IMR-90 (cell line): ENCODE measurements around the gene AMD1. TPM values are rescaled to one million over a fixed set of nuclear protein-coding genes. Genes with fewer than 3 reads are reported as not detected.

Source experiments
- ATAC-seq: fragments of 200-7000 bp; cut with Tn5 transposase; 2 replicates; pipeline ENCODE4 v1.9.1; 2020; ENCODE audit warnings: low read depth, mild to moderate bottlenecking, moderate library complexity
- BruUV-seq: library from RNA; stranded (reverse); fragments of 400-500 nt; replicated peaks from 2 replicates; lab custom pipeline; 2021; lab: Mats Ljungman, UMichigan
- CTCF ChIA-PET: fragments of 300-600 bp; formaldehyde crosslinking; extraction: SDS; loops from one replicate; lab custom pipeline; 2021; ENCODE audit warnings: antibody characterized with exemption; lab: Yijun Ruan, JAX
- POLR2A ChIA-PET: fragments of 300-600 bp; sonication (Branson Sonifier 250); formaldehyde crosslinking; loops from one replicate; lab custom pipeline; 2022; ENCODE audit warnings: antibody characterized with exemption; ENCODE audit not compliant: unreplicated experiment; lab: Charles Lee
- DNase-seq: peaks from one replicate; pipeline ENCODE4 v3.0.0; 2013
- H2AFZ ChIP-seq: replicated peaks from 2 replicates; pipeline ENCODE3; 2013; ENCODE audit warnings: low read length, mild to moderate bottlenecking; ENCODE audit not compliant: poor library complexity
- H2AK5ac ChIP-seq: 2 replicates; pipeline ENCODE4 v1.6.1; 2013; ENCODE audit warnings: low read depth, low read length, inconsistent platforms
- H2AK9ac ChIP-seq: replicated peaks from 2 replicates; pipeline ENCODE3; 2013; ENCODE audit warnings: mild to moderate bottlenecking, low read depth, low read length, moderate library complexity; ENCODE audit not compliant: poor library complexity
- H2BK120ac ChIP-seq: 2 replicates; pipeline ENCODE4 v1.6.1; 2013; ENCODE audit warnings: low read depth, low read length, inconsistent platforms
- H2BK15ac ChIP-seq: 3 replicates; pipeline ENCODE4 v1.6.1; 2013; ENCODE audit warnings: low read depth, low read length, inconsistent platforms
- H2BK20ac ChIP-seq: 2 replicates; pipeline ENCODE4 v1.6.1; 2013; ENCODE audit warnings: low read depth, mild to moderate bottlenecking, inconsistent platforms, low read length, moderate library complexity
- H2BK5ac ChIP-seq: 2 replicates; pipeline ENCODE4 v1.6.1; 2013; ENCODE audit warnings: mild to moderate bottlenecking, low read depth, low read length, inconsistent platforms; ENCODE audit not compliant: poor library complexity, severe bottlenecking
- H3K14ac ChIP-seq: replicated peaks from 2 replicates; pipeline ENCODE4 v1.6.1; 2013; ENCODE audit warnings: low read depth, low read length, inconsistent platforms
- H3K18ac ChIP-seq: 2 replicates; pipeline ENCODE4 v1.6.1; 2013; ENCODE audit warnings: low read depth, low read length, control low read depth
- H3K23ac ChIP-seq: 2 replicates; pipeline ENCODE4 v1.6.1; 2013; ENCODE audit warnings: low read depth, low read length, inconsistent platforms
- H3K27ac ChIP-seq: 2 replicates; pipeline ENCODE4 v1.5.1; 2013; ENCODE audit warnings: mild to moderate bottlenecking, control low read depth, low read length; ENCODE audit not compliant: insufficient read depth
- H3K27me3 ChIP-seq: 2 replicates; pipeline ENCODE4 v1.6.1; 2013; ENCODE audit warnings: low read length; ENCODE audit not compliant: control insufficient read depth, insufficient read depth
- H3K36me3 ChIP-seq: 2 replicates; pipeline ENCODE4 v1.6.1; 2013; ENCODE audit warnings: low read length, mixed read lengths; ENCODE audit not compliant: control insufficient read depth, insufficient read depth
- H3K4ac ChIP-seq: 2 replicates; pipeline ENCODE4 v1.6.1; 2013; ENCODE audit warnings: low read depth, low read length, inconsistent platforms
- H3K4me1 ChIP-seq: 2 replicates; pipeline ENCODE4 v1.6.1; 2013; ENCODE audit warnings: low read length, mixed read lengths; ENCODE audit not compliant: control insufficient read depth, insufficient read depth
- H3K4me2 ChIP-seq: 2 replicates; pipeline ENCODE4 v1.6.1; 2013; ENCODE audit warnings: low read depth, mild to moderate bottlenecking, control low read depth, low read length, moderate library complexity
- H3K4me3 ChIP-seq: 2 replicates; pipeline ENCODE4 v1.5.1; 2013; ENCODE audit warnings: low read depth, mild to moderate bottlenecking, control low read depth, low read length, moderate library complexity; ENCODE audit not compliant: insufficient read depth
- H3K56ac ChIP-seq: 2 replicates; pipeline ENCODE4 v1.6.1; 2013; ENCODE audit warnings: low read length, inconsistent platforms; ENCODE audit not compliant: insufficient read depth; ENCODE audit errors: extremely low read depth
- H3K79me1 ChIP-seq, 2 experiments: 2 replicates each; pipeline ENCODE4 v1.6.1; 2013; ENCODE audit warnings: low read length in 2 of 2, inconsistent platforms in 1 of 2, low read depth in 1 of 2
- H3K9ac ChIP-seq: 2 replicates; pipeline ENCODE4 v1.6.1; 2013; ENCODE audit warnings: low read depth, low read length, control low read depth
- H3K9me1 ChIP-seq: 2 replicates; pipeline ENCODE4 v1.6.1; 2013; ENCODE audit warnings: low read length, inconsistent platforms; ENCODE audit not compliant: insufficient read depth
- H3K9me3 ChIP-seq: 2 replicates; pipeline ENCODE4 v1.6.1; 2013; ENCODE audit warnings: low read length; ENCODE audit not compliant: control insufficient read depth, insufficient read depth
- H4K20me1 ChIP-seq: 2 replicates; pipeline ENCODE4 v1.6.1; 2013; ENCODE audit warnings: low read length, inconsistent platforms; ENCODE audit not compliant: insufficient read depth
- H4K5ac ChIP-seq: 2 replicates; pipeline ENCODE4 v1.6.1; 2013; ENCODE audit warnings: mild to moderate bottlenecking, low read depth, low read length, control low read depth
- H4K8ac ChIP-seq, 2 experiments: 2 replicates each; pipeline ENCODE4 v1.6.1; 2013; ENCODE audit warnings: low read depth in 2 of 2, low read length in 2 of 2, control low read depth in 1 of 2, inconsistent platforms in 1 of 2
- H4K91ac ChIP-seq: 2 replicates; pipeline ENCODE4 v1.6.1; 2013; ENCODE audit warnings: low read depth, low read length, inconsistent platforms; ENCODE audit not compliant: insufficient read depth
- BHLHE40 ChIP-seq: fragments of 150-350 bp; IDR thresholded peaks from 2 replicates; pipeline ENCODE4 v1.6.1; 2016; ENCODE audit warnings: mild to moderate bottlenecking, low read depth, low read length
- CEBPB ChIP-seq: IDR thresholded peaks from 2 replicates; pipeline ENCODE4 v1.6.1; 2012; ENCODE audit warnings: low read depth, low read length, improper control_type of control experiment
- CHD1 ChIP-seq: IDR thresholded peaks from 2 replicates; pipeline ENCODE4 v1.6.1; 2012; ENCODE audit warnings: low read depth, low read length, improper control_type of control experiment
- FOS ChIP-seq: fragments of 150-350 bp; IDR thresholded peaks from 2 replicates; pipeline ENCODE4 v1.6.1; 2016; ENCODE audit warnings: low read depth, low read length
- MAFK ChIP-seq: IDR thresholded peaks from 2 replicates; pipeline ENCODE4 v1.6.1; 2012; ENCODE audit warnings: low read depth, low read length, improper control_type of control experiment
- MAZ ChIP-seq: IDR thresholded peaks from 2 replicates; pipeline ENCODE4 v1.6.1; 2012; ENCODE audit warnings: low read depth, mild to moderate bottlenecking, low read length, improper control_type of control experiment, moderate library complexity, borderline replicate concordance
- NFE2L2 ChIP-seq: fragments of 150-350 bp; IDR thresholded peaks from 2 replicates; pipeline ENCODE4 v1.6.1; 2016; ENCODE audit warnings: low read depth, mild to moderate bottlenecking, low read length
- POLR2A ChIP-seq: IDR thresholded peaks from 2 replicates; pipeline ENCODE4 v1.6.1; 2012; ENCODE audit warnings: mild to moderate bottlenecking, low read depth, low read length
- RAD21 ChIP-seq: IDR thresholded peaks from 2 replicates; pipeline ENCODE4 v1.6.1; 2012; ENCODE audit warnings: low read length, improper control_type of control experiment
- RCOR1 ChIP-seq: IDR thresholded peaks from 2 replicates; pipeline ENCODE4 v1.6.1; 2012; ENCODE audit warnings: mild to moderate bottlenecking, low read length, improper control_type of control experiment; ENCODE audit not compliant: insufficient replicate concordance
- RFX5 ChIP-seq: IDR thresholded peaks from 2 replicates; pipeline ENCODE4 v1.8.0; 2012; ENCODE audit warnings: low read depth, mild to moderate bottlenecking, low read length, moderate library complexity
- SMC3 ChIP-seq: fragments of 150-350 bp; IDR thresholded peaks from 2 replicates; pipeline ENCODE4 v1.6.1; 2016; ENCODE audit warnings: low read depth, mild to moderate bottlenecking, antibody characterized with exemption, low read length, moderate library complexity
- WGBS, 2 experiments: methylation state at CpG; one replicate each; pipeline versions ENCODE4 v1.1.5 to v1.1.7; 2013; ENCODE audit warnings: missing lambda C conversion rate in 2 of 2; ENCODE audit not compliant: insufficient read length in 1 of 2; ENCODE audit errors: extremely low coverage in 2 of 2; 5-methylcytosine and 5-hydroxymethylcytosine counted together
- dilution Hi-C: fragments of 300-500 bp; cut with HindIII; formaldehyde crosslinking; loops from one replicate; pipeline ENCODE4 v1.14.3; 2018; ENCODE audit warnings: low sequenced_read_pairs; ENCODE audit not compliant: unreplicated experiment
- in situ Hi-C: fragments of 300-500 bp; cut with MboI; formaldehyde crosslinking; loops from 3 replicates; pipeline ENCODE4 v1.14.3; 2019; ENCODE audit warnings: low sequenced_read_pairs, inconsistent platforms, mixed read lengths
- intact Hi-C: fragments of 100-400 bp; cut with micrococcal nuclease; formaldehyde crosslinking; loops from 2 replicates; pipeline ENCODE4 v1.10.0; 2022
- polyA plus RNA-seq, 3 experiments: library from polyadenylated mRNA; depleted of rRNA; stranded (reverse); fragments of >200 nt; gene quantifications; 2 replicates each; pipeline ENCODE4 v1.2.3, GENCODE V29; 2012; ENCODE audit warnings: low replicate concordance in 1 of 3
- total RNA-seq: library from RNA; depleted of rRNA; stranded (reverse); fragments of >200 nt; gene quantifications from 2 replicates; pipeline ENCODE4 v1.2.3, GENCODE V29; 2012
- TF ChIP-seq, protein P1 (sequence below): conservative IDR thresholded peaks from 2 replicates; pipeline ENCODE4 v1.5.1; 2012; ENCODE audit warnings: mild to moderate bottlenecking, low read depth, low read length, improper control_type of control experiment
- TF ChIP-seq, protein P2 (sequence below): fragments of 150-350 bp; IDR thresholded peaks from 2 replicates; pipeline ENCODE4 v1.6.1; 2016; ENCODE audit warnings: low read depth, mild to moderate bottlenecking, low read length, moderate library complexity, borderline replicate concordance
- TF ChIP-seq, protein P3 (sequence below): fragments of 150-350 bp; IDR thresholded peaks from 2 replicates; pipeline ENCODE4 v1.6.1; 2017; ENCODE audit warnings: mild to moderate bottlenecking, antibody characterized with exemption, low read length, low read depth

Gene AMD1
- total and polyA plus RNA-seq, 2 of the 4 experiments (the other 2 are of a cell fraction): 32.2 to 65.8 TPM

DNA sequence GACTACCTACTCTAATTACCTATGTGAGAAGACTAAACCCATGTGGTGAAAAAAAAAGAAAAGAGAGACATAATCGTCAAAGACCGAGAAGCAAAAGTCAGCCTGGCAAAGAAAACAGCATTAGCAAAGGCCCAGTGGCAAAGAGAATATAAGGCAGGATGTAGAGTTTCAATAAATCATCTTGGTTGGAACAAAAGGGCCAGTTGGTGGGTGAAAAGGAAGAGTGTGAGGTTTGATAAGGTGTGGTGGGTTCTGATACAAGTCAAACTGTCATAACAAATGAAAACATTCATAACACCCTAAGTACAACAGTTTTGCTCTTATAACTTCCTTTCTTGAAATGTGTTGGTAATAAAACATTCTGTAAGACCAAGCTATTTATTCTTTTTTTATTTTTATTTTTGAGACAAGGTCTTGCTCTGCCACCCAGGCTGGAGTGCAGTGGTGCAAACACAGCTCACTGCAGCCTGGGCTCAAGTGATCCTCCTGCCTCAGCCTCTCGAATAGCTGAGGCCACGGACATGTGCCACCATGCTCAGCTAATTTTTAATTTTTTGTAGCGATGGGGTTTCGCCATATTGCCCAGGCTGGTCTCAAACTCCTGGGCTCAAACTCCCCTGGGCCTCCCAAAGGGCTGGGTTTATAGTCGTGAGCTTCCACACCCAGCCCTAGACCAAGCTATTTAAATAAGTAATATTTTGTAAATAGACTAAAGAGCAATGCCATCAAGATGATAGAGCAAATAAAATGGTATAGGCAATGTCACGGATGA lies 65.0 kb downstream of the AMD1 start:
- intact Hi-C loops (no loop called here), in situ Hi-C loops (no loop called here), dilution Hi-C loops (no loop called here)
- no peaks in the 10 kb centered on the region for H3K36me3 ChIP-seq
- no peak overlapping the region for H3K18ac ChIP-seq
- H3K23ac ChIP-seq: no peak overlapping the region
- no peaks in the 10 kb centered on the region for H3K4me1 ChIP-seq
- WGBS, 2 experiments: 100% methylated on average over 1 of the region's 8 CpGs; no CpG with 5 or more reads in 1 of the 2 experiments
- H2BK120ac ChIP-seq: no peak overlapping the region
- H4K91ac ChIP-seq: no peak overlapping the region
- DNase-seq (no peak), ATAC-seq (no peak)
- no peaks in the 10 kb centered on the region for H3K27me3 ChIP-seq
- H2BK5ac ChIP-seq: no peak overlapping the region
- no peak overlapping the region for H2BK20ac ChIP-seq
- no peak overlapping the region for H4K8ac ChIP-seq
- no peaks in the 10 kb centered on the region for H3K9me3 ChIP-seq
- H2BK15ac ChIP-seq: no peak overlapping the region
- H2AK5ac ChIP-seq: no peak overlapping the region
- no peak overlapping the region for H3K9ac ChIP-seq
- no peak overlapping the region for H3K27ac ChIP-seq
- ChIA-PET POLR2A (no interaction called here), CTCF (interaction anchor here (0.8 kb wide), 1 partner anchor 17 kb away, joined by 4 read pairs; no protein-coding TSS in a partner anchor)
- no peak overlapping the region for H2AK9ac ChIP-seq
- H3K79me1 ChIP-seq: no peaks in the 10 kb centered on the region
- H3K4ac ChIP-seq: no peak overlapping the region
- no peak overlapping the region for H2AFZ ChIP-seq
- no peak overlapping the region for H3K14ac ChIP-seq
- no peaks in the 10 kb centered on the region for H3K9me1 ChIP-seq
- H3K56ac ChIP-seq: no peak overlapping the region
- H4K20me1 ChIP-seq: no peaks in the 10 kb centered on the region
- H3K4me2 ChIP-seq: no peak overlapping the region
- no peak overlapping the region for H3K4me3 ChIP-seq
- BruUV-seq: no TSS peak
- no peak overlapping the region for H4K5ac ChIP-seq
- TF ChIP-seq CEBPB (no peak), RAD21 (no peak), SMC3 (no peak), POLR2A (no peak), RFX5 (no peak), MAFK (no peak), CHD1 (no peak), MAZ (no peak), FOS (no peak), BHLHE40 (no peak), NFE2L2 (no peak), RCOR1 (no peak)
- TF ChIP-seq, protein P1, sequence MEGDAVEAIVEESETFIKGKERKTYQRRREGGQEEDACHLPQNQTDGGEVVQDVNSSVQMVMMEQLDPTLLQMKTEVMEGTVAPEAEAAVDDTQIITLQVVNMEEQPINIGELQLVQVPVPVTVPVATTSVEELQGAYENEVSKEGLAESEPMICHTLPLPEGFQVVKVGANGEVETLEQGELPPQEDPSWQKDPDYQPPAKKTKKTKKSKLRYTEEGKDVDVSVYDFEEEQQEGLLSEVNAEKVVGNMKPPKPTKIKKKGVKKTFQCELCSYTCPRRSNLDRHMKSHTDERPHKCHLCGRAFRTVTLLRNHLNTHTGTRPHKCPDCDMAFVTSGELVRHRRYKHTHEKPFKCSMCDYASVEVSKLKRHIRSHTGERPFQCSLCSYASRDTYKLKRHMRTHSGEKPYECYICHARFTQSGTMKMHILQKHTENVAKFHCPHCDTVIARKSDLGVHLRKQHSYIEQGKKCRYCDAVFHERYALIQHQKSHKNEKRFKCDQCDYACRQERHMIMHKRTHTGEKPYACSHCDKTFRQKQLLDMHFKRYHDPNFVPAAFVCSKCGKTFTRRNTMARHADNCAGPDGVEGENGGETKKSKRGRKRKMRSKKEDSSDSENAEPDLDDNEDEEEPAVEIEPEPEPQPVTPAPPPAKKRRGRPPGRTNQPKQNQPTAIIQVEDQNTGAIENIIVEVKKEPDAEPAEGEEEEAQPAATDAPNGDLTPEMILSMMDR: no peak
- TF ChIP-seq, protein P2, sequence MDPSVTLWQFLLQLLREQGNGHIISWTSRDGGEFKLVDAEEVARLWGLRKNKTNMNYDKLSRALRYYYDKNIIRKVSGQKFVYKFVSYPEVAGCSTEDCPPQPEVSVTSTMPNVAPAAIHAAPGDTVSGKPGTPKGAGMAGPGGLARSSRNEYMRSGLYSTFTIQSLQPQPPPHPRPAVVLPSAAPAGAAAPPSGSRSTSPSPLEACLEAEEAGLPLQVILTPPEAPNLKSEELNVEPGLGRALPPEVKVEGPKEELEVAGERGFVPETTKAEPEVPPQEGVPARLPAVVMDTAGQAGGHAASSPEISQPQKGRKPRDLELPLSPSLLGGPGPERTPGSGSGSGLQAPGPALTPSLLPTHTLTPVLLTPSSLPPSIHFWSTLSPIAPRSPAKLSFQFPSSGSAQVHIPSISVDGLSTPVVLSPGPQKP: no peak
- TF ChIP-seq, protein P3, sequence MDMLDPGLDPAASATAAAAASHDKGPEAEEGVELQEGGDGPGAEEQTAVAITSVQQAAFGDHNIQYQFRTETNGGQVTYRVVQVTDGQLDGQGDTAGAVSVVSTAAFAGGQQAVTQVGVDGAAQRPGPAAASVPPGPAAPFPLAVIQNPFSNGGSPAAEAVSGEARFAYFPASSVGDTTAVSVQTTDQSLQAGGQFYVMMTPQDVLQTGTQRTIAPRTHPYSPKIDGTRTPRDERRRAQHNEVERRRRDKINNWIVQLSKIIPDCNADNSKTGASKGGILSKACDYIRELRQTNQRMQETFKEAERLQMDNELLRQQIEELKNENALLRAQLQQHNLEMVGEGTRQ: no peak
